ENCODE measurements around the gene MYO7B.

The MYO7B gene

DNA sequence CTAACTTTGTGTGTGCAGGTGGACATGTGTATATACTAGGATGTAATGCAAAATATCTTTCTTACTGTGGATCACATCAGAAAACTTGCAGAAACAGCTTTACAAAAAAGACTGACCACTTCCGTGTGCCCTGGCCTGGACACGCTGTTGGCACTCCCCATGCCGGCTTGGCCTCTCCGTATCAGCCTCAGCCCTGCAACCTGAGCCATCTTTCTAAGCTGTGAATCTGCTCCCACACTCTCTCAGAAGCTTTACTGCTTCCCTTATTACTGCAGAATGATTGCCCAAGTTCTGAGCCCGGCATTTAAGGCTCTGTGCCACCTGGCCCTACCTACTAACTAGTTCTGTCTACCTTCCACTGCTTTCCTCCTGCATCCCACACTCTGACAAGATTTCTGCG is 37.8 kb downstream of the MYO7B start:
- peak; percentile 13 for DNase-seq

- DNase-seq: no peak
Observed at GRCh38 chr2:127573771-127574170, 38.3 kb downstream of the MYO7B start.

DNA sequence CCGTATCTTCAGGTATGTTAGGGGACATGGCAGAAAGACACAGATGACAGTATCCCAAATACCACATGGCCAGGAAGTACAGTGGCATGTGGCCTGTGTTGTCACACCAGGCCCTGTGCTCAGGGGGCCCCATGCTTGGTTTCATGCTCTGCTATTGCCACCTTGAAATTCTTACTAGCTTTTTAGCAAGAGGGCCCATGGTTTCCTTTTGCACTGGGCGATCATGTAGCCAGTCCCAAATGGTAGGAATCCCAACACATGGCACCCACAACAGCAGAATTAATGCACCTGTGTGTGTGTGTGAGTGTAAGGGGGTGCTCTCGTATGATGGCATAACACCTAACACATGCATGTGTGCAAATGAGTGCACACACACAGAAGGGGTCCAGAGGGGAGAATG is 39.2 kb downstream of the MYO7B start:
- no peak for DNase-seq

DNA sequence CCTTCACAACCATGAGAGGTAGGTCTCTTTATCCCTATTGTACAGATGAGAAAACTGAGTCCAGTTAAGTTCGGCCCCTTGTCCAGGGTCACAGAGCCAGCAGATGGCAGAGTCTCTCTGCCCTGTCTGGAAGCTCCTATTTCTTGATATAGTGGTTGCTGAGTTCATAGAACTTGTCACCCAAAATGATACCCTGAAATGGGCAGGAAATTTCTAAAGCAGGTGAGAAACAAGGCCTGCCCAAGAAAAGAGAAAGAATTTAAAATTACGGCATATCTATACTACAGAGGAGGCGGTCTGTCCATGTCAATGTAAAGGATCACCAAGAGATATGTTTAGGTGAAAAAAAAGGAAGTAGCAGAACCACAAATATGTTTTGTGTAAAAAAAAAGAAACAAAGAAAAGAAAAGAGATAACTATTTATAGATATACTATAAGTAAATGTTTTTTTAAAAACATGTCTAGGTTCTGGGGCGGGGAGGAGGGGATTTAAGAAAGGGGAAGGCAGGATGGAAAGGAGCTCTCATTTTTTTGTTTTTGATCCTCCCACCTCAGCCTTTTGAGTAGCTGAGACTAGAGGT is 39.8 kb downstream of the MYO7B start:
- no peak for DNase-seq

DNA sequence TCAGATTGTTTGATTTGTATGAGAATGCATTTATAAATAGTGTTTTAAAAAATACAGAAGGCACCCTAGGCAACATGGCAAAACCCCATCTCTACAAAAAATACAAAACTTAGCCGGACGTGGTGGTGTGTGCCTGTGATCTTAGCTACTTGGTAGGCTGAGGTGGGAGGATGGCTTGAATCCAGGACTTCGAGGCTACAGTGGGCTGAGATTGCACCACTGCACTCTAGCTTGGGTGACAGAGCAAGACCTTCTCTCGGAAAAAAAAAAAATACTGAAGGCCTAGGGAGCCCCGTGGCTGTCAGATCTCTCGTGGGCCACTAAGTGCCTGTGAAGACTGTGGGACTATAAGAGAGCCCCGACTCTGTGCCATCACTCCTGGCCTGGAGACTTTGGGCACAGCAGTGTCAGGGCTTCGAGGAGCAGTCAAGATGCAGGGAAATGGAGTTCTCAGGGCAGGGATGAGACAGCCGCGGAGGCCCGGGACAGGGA is 40.5 kb downstream of the MYO7B start:
- DNase-seq: no peak

GRCh38 chr2:127576433-127577207 is 41.1 kb downstream of the MYO7B start:
- peak; percentile 16 for DNase-seq

GRCh38 chr2:127577208-127577475 is 41.7 kb downstream of the MYO7B start:
- no peak for DNase-seq

- no peak for DNase-seq
Observed at GRCh38 chr2:127577503-127577902, 42.0 kb downstream of the MYO7B start.

- DNase-seq: no peak
Observed at GRCh38 chr2:127577973-127578372, 42.5 kb downstream of the MYO7B start.

DNA sequence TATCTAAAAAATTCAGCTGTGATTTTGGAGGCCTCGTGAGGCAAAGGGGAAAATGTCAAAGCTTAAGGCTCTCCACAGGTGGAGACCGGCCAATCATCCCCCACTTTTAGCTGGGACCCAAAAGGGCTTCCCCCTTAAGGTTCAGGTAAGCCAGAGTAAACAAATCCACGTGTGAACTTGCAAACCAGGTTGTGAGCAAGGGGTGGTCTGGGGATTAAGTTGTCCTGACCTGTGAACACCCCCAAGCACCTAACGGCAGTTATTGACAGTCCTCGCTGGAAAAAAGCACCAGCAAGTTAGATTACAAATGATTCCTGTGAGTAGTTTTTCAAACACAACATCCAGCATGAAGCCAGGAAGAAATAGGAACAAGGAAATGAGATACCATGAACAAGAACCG is 42.9 kb downstream of the MYO7B start:
- no peak for DNase-seq

- DNase-seq: no peak
Observed at GRCh38 chr2:127579231-127579630, 43.7 kb downstream of the MYO7B start.

GRCh38 chr2:127580167-127581049 is 44.9 kb downstream of the MYO7B start:
- no peak for DNase-seq

GRCh38 chr2:127581050-127581345 is 45.5 kb downstream of the MYO7B start:
- no peak for DNase-seq

DNA sequence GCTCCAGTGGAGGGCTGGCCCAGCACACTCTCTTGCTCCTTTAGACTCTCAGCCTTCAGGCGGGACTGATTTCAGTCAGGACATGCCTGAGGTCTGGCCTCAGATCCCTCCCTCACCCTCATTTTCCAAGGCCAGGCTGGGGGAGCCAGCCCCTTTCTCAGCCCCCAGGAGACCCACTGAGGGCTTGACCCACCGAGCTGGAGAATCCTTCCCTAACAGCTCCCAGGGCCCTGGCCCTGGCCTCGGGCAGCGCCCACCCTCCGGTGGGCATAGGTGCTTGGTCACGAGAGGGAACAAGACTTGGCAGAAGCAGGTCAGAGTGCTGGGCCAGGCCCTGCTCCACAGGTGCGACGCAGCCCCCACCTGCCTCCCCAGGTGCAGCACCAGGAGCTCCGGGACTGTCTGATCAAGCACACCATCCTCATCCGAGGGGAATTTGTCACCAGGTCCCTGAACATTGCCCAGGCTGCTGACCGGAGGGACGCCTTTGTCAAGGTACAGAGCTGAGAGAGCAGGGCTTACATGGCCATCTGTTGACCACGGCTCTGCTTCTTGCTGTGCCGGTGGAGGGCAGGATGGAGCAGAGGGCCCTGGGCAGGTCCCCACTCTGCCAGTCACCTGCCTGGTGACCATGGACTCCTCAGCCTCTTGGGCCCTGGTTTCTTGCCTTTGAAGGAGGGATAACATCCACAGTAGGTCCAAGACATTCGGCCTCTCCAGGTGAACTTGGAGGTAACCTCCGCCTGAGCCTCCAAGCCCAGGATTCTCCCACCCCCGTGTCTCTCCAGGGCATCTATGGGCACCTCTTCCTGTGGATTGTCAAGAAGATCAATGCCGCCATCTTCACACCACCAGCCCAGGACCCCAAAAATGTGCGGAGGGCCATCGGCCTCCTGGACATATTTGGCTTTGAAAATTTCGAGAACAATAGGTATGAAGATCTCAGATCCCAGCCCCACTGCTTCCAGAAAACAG is 46.3 kb downstream of the MYO7B start:
- no peak for DNase-seq

- no peak for DNase-seq
Observed at GRCh38 chr2:127582863-127583861, 47.7 kb downstream of the MYO7B start.

DNA sequence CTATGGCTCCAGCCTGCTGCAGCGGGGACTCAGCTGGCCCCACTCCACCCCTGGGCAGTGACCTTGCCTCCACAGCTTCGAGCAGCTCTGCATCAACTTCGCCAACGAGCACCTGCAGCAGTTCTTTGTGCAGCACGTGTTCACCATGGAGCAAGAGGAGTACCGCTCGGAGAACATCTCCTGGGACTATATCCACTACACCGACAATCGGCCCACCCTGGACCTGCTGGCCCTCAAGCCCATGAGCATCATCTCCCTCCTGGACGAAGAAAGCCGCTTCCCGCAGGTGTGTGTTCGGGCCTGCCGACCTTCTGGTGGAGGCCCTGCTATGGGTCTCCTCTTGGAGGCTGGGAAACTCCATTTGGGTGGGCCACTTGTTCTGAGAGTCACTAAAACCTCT is 48.6 kb downstream of the MYO7B start:
- no peak for DNase-seq

DNA sequence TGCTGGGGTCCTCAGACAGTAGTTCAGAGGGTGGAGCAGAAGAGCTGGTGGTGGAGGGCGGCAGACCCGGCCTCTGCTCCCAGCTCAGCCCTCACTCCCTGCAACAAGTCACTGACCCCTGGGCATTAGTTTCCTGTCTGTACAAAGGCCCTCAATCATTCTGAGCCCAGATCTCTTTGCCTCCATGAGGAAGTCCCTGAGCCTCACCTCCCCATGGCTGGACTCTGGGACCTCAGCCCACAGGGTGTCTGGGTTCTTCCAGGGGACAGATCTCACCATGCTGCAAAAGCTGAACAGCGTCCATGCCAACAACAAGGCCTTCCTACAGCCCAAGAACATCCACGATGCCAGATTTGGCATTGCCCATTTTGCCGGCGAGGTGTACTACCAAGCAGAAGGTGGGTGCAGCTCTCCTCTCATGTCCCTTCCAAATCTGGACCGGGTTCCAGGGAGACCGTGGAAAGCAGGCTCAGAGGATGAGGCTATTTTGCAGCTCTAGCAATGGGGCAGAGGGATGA is 49.1 kb downstream of the MYO7B start:
- DNase-seq: no peak

DNA sequence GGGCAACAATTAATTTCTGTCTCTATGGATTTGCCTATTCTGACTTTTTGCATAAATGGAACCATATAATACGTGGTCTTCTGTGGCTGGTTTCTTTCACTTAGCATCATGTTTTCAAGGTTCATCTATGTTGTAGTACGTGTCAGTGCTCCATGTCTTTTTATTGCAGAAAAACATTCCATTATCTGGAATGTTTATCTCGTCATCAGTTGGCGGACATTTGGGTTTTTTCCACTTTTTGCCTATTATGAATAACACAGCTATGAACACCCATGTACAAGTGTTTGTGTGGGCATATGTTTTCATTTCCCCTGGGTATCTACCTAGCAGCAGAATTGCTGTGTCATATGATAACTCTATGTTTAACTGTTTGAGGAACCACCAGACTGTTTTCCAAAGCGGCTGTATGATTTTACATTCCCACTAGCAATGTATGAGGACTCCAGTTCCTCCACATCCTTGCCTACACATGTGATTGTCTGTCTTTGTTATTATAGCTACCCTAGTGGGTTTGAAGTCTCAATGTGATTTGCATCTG is 49.9 kb downstream of the MYO7B start:
- DNase-seq: no peak

DNA sequence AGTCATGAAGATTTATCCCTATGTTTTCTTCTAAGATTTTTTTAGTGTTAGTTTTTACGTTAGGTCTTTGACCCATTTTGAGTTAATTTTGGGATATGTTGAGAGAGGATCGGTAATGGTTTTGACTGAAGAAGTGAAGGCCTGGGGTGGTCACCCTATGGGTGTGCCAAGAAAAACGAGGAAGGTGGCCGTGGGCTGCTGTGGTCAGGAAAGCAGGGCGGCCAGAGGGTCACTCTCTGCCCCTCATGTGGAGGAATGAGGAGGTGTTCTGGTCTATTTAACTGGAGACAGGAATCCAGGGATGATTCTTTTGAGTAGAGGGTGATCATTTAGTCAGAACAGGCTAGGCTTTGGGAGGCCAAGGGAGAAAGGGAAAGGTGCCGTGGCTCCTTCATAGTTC is 50.7 kb downstream of the MYO7B start:
- no peak for DNase-seq

DNA sequence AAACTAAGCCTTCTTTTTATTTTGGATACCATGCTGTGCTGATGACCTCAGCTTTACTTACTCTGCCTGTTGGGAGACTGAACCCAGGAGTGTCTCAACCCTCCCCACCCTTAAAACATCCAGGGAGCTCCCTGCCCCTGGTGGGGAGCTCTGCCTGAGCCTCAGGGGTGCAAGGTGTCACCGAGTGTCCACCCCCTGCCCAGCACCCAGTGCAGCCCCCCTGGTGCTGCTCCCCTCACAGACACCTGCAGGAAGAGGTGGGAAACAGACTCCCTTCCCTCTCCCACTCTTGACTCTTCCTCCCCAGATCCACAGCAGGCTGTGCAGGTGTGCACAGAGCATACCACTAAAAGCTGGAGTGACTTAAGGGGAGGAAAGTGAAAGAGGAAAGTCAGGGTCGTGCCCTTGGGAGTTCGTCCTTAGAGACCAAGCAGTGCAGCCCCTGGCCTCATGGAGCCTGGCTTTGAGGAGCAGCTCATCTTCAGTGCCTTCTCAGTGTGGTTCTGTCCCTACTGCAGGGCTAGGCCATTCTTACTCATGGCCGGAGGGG is 51.3 kb downstream of the MYO7B start:
- no peak for DNase-seq
